CD4-positive, CD25-positive, alpha-beta regulatory T cell (primary cell): Measurements from ENCODE around the gene NUP50. TPM values are rescaled to one million over a fixed set of nuclear protein-coding genes. Genes with fewer than 3 reads are reported as not detected.

Source experiments
- ATAC-seq, 2 donors: fragments of 150-1000 bp; cut with Tn5 transposase; one replicate each; pipeline ENCODE4 v1.10.0; 2021; ENCODE audit warnings: low read depth in 2 of 2, moderate number of reproducible peaks in 2 of 2, moderate library complexity in 1 of 2
- DNase-seq, 3 donors: peaks; one replicate each; pipeline versions ENCODE4 v3.0.0 to v3.0.0-alpha.2; 2012 to 2022; ENCODE audit warnings: mixed read lengths in 1 of 3
- H3K27ac ChIP-seq: one replicate; pipeline ENCODE4 v1.7.0; 2013; ENCODE audit warnings: mild to moderate bottlenecking, low read length; ENCODE audit not compliant: insufficient read depth, poor library complexity, severe bottlenecking
- H3K27me3 ChIP-seq: one replicate; pipeline ENCODE4 v1.7.0; 2013; ENCODE audit warnings: low read length; ENCODE audit not compliant: control insufficient read depth, insufficient read depth
- H3K36me3 ChIP-seq: one replicate; pipeline ENCODE4 v1.7.0; 2013; ENCODE audit warnings: mild to moderate bottlenecking, low read length, moderate library complexity; ENCODE audit not compliant: control insufficient read depth, insufficient read depth
- H3K4me1 ChIP-seq: 2 replicates; pipeline ENCODE4 v1.7.0; 2013; ENCODE audit warnings: mild to moderate bottlenecking, low read length; ENCODE audit not compliant: insufficient read depth, control insufficient read depth, poor library complexity, severe bottlenecking
- H3K4me3 ChIP-seq: one replicate; pipeline ENCODE4 v1.7.0; 2013; ENCODE audit warnings: low read depth, mild to moderate bottlenecking, low read length, moderate library complexity
- H3K9me3 ChIP-seq, 2 experiments: 1 replicate in 1 of 2; 2 replicates in 1 of 2; pipeline ENCODE4 v1.7.0; 2013; ENCODE audit warnings: low read length in 2 of 2, mild to moderate bottlenecking in 1 of 2, moderate library complexity in 1 of 2; ENCODE audit not compliant: control insufficient read depth in 2 of 2
- H3K27ac Mint-ChIP-seq, 3 donors: one replicate each; pipeline ENCODE4 v1.8.0; 2020 to 2022; ENCODE audit warnings: mild to moderate bottlenecking in 3 of 3, mixed read lengths in 3 of 3, moderate library complexity in 2 of 3
- H3K27me3 Mint-ChIP-seq: one replicate; pipeline ENCODE4 v1.8.0; 2022; ENCODE audit warnings: mild to moderate bottlenecking, mixed read lengths
- H3K36me3 Mint-ChIP-seq: one replicate; pipeline ENCODE4 v1.8.0; 2020; ENCODE audit warnings: mixed read lengths
- H3K4me1 Mint-ChIP-seq, 4 donors: one replicate each; pipeline ENCODE4 v1.8.0; 2020 to 2022; ENCODE audit warnings: mixed read lengths in 4 of 4, mild to moderate bottlenecking in 1 of 4
- H3K4me3 Mint-ChIP-seq, 4 donors: one replicate each; pipeline ENCODE4 v1.8.0; 2020 to 2022; ENCODE audit warnings: mild to moderate bottlenecking in 4 of 4, mixed read lengths in 4 of 4, moderate library complexity in 3 of 4
- H3K9me3 Mint-ChIP-seq, 7 donors: one replicate each; pipeline ENCODE4 v1.8.0; 2020 to 2022; ENCODE audit warnings: mixed read lengths in 7 of 7, mild to moderate bottlenecking in 3 of 7, moderate library complexity in 2 of 7
- polyA plus RNA-seq, 4 donors: library from polyadenylated mRNA; unstranded; fragments of 300-500 nt; fragmentation: Illumina TruSeq; gene quantifications; one replicate each; pipeline ENCODE4 v1.2.3, GENCODE V29; 2021
- total RNA-seq: library from RNA; stranded (reverse); gene quantifications from one replicate; pipeline ENCODE4 v1.2.3, GENCODE V29; 2022

NUP50 gene
- total and polyA plus RNA-seq, 5 donors from 2014 or later = 52.0 to 98.8 (median 68.4) TPM

DNA sequence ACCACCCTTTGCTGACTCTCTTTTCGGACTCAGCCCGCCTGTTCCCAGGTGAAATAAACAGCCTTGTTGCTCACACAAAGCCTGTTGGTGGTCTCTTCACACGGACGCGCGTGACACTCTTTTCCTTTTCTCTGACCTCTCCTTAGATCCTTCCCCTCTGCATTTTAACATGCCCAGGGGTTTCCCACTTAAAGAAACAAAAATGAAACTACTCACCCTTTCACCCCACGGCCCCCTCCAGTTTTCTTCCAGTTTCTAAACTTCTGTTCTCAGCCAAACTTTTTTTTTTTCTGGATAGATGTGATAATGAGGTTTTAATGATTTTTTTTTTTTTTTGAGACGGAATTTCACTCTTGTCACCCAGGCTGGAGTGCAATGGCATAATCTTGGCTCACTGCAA, 32.8 kb upstream of the NUP50 start:
- Mint-ChIP-seq H3K4me3 (no peak overlapping the region), H3K27me3 (peaks cover 12% of the 10 kb centered on the region), H3K36me3 (peaks cover 31% of the 10 kb centered on the region), H3K4me1 (peaks cover 0 to 20% (median 12%) of the 10 kb centered on the region in 4 donors), H3K9me3 (peaks cover 0 to 9% (median 0%) of the 10 kb centered on the region in 7 donors), H3K27ac (no peak overlapping the region)
- H3K4me3 ChIP-seq = no peak overlapping the region
- DNase-seq (no peak), ATAC-seq (no peak)
- no peak overlapping the region for H3K27ac ChIP-seq
- H3K4me1 ChIP-seq = no peaks in the 10 kb centered on the region
- H3K27me3 ChIP-seq = no peaks in the 10 kb centered on the region
- H3K36me3 ChIP-seq = peaks cover 17% of the 10 kb centered on the region
- peaks cover 5 to 13% of the 10 kb centered on the region in 2 experiments for H3K9me3 ChIP-seq

DNA sequence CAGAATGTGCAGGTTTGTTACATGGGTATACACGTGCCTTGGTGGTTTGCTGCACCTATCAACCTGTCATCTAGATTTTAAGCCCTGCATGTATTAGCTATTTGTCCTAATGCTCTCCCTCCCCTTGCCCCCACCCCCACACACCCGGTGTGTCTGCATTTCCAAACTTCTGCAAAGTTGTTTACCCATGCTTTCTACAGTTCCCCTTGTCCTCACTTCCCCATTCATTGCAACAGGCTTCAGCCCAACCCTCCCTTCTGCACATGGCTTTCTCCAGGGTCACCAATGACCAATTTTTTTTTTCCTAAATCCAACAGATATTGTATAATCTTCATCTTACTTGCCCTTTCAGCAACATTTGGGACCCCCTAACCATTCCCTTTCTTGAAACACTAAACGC, 32.0 kb upstream of the NUP50 start:
- Mint-ChIP-seq H3K27me3 (peaks cover 9% of the 10 kb centered on the region), H3K36me3 (peaks cover 31% of the 10 kb centered on the region), H3K4me3 (no peak overlapping the region), H3K27ac (peak overlapping the region in 2 of 3 donors; percentile 24 to 36), H3K4me1 (peaks cover 4 to 25% (median 18%) of the 10 kb centered on the region in 4 donors), H3K9me3 (peaks cover 0 to 9% (median 0%) of the 10 kb centered on the region in 7 donors)
- H3K4me3 ChIP-seq = no peak overlapping the region
- no peak for ATAC-seq
- peaks cover 17% of the 10 kb centered on the region for H3K36me3 ChIP-seq
- no peaks in the 10 kb centered on the region for H3K27me3 ChIP-seq
- H3K27ac ChIP-seq = no peak overlapping the region
- peaks cover 5 to 13% of the 10 kb centered on the region in 2 experiments for H3K9me3 ChIP-seq
- H3K4me1 ChIP-seq = no peaks in the 10 kb centered on the region
- no peak for DNase-seq

GRCh38 chr22:45134313-45134712, 29.4 kb upstream of the NUP50 start:
- Histone ChIP-seq H3K27me3 (no peaks in the 10 kb centered on the region), H3K27ac (no peak overlapping the region), H3K4me3 (no peak overlapping the region), H3K4me1 (no peaks in the 10 kb centered on the region), H3K9me3 (peaks cover 5 to 13% of the 10 kb centered on the region in 2 experiments), H3K36me3 (peaks cover 17% of the 10 kb centered on the region)
- DNase-seq = no peak
- no peak for ATAC-seq
- peaks cover 0 to 9% (median 0%) of the 10 kb centered on the region in 7 donors for H3K9me3 Mint-ChIP-seq
- peaks cover 31% of the 10 kb centered on the region for H3K36me3 Mint-ChIP-seq
- H3K4me3 Mint-ChIP-seq = no peak overlapping the region
- no peak overlapping the region for H3K27ac Mint-ChIP-seq
- H3K27me3 Mint-ChIP-seq = peaks cover 7% of the 10 kb centered on the region
- peaks cover 17 to 27% (median 19%) of the 10 kb centered on the region in 4 donors for H3K4me1 Mint-ChIP-seq

DNA sequence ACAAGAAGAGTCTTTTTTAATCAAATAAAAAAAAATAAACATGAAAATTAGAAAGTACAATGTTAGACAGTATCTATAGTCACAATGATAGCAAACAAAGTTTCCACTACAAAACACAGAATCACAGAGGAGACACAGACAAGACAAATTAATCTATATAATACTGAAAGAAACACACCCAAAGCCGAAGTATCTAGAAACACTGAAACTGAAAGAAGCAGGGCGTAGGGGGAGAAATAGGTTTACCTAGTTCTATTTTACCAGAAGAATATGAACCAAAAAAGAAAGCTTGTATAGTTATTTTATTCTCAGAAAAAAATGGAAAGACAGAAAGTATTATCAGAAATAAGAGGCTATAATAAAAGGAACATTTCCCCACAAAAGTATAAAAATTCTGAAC, 27.1 kb upstream of the NUP50 start:
- Histone ChIP-seq H3K9me3 (peaks cover 5 to 13% of the 10 kb centered on the region in 2 experiments), H3K27me3 (no peaks in the 10 kb centered on the region), H3K4me3 (peak overlapping the region; percentile 34), H3K27ac (peak overlapping the region; percentile 28), H3K4me1 (no peaks in the 10 kb centered on the region), H3K36me3 (peaks cover 17% of the 10 kb centered on the region)
- H3K4me3 Mint-ChIP-seq = peak overlapping the region in 1 of 4 donors; percentile 2
- H3K27ac Mint-ChIP-seq = peak overlapping the region in 1 of 3 donors; percentile 19
- ATAC-seq = no peak
- DNase-seq = peak in 1 of 3 donors; percentile 58
- H3K9me3 Mint-ChIP-seq = peaks cover 0 to 9% (median 0%) of the 10 kb centered on the region in 7 donors
- no peaks in the 10 kb centered on the region for H3K27me3 Mint-ChIP-seq
- H3K4me1 Mint-ChIP-seq = peaks cover 9 to 18% (median 15%) of the 10 kb centered on the region in 4 donors
- H3K36me3 Mint-ChIP-seq = peaks cover 33% of the 10 kb centered on the region

DNA sequence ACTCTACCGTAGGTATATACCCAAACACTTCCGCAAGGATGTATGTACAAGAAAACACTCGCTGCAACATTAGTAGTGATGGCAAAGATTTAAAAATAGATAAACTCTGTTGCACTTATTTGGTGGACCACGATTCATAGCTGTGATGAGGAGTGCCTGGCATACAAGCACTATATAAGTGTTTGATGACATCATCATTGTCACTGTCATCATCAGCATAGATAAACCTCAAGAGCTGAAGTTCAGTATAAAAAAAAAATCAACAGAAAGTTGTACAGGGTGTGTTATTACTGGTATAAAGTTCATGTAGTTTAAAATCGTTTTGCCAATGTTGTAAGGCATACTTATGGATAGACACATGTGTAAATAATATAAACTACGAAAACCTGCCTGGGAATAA, 24.0 kb upstream of the NUP50 start:
- no peak overlapping the region for H3K27ac Mint-ChIP-seq
- peaks cover 9 to 22% (median 15%) of the 10 kb centered on the region in 4 donors for H3K4me1 Mint-ChIP-seq
- Histone ChIP-seq H3K36me3 (peaks cover 1% of the 10 kb centered on the region), H3K27ac (no peak overlapping the region), H3K27me3 (no peaks in the 10 kb centered on the region), H3K4me1 (no peaks in the 10 kb centered on the region), H3K4me3 (no peak overlapping the region), H3K9me3 (peaks cover under 1 to 2% of the 10 kb centered on the region in 2 experiments)
- no peaks in the 10 kb centered on the region for H3K27me3 Mint-ChIP-seq
- H3K4me3 Mint-ChIP-seq = no peak overlapping the region
- DNase-seq = no peak
- peaks cover 15% of the 10 kb centered on the region for H3K36me3 Mint-ChIP-seq
- no peak for ATAC-seq
- H3K9me3 Mint-ChIP-seq = peaks cover 0 to 3% (median 0%) of the 10 kb centered on the region in 7 donors

- H3K4me1 ChIP-seq = no peaks in the 10 kb centered on the region
- ATAC-seq = no peak
Measured at GRCh38 chr22:45142376-45142775, 21.3 kb upstream of the NUP50 start.

GRCh38 chr22:45144916-45145315, 18.8 kb upstream of the NUP50 start:
- Histone ChIP-seq H3K36me3 (no peaks in the 10 kb centered on the region), H3K4me1 (no peaks in the 10 kb centered on the region), H3K9me3 (no peaks in the 10 kb centered on the region), H3K27ac (no peak overlapping the region), H3K4me3 (no peak overlapping the region), H3K27me3 (no peaks in the 10 kb centered on the region)
- ATAC-seq (no peak), DNase-seq (no peak)
- Mint-ChIP-seq H3K4me1 (peaks cover 0 to 13% (median 3%) of the 10 kb centered on the region in 4 donors), H3K27ac (no peak overlapping the region), H3K4me3 (no peak overlapping the region), H3K36me3 (peaks cover 10% of the 10 kb centered on the region), H3K9me3 (peaks cover 0 to 2% (median 0%) of the 10 kb centered on the region in 7 donors), H3K27me3 (no peaks in the 10 kb centered on the region)

More at GRCh38 chr22:45142376-45142775, 21.3 kb upstream of the NUP50 start:
- H3K27ac ChIP-seq = no peak overlapping the region
- H3K4me3 ChIP-seq = no peak overlapping the region
- no peaks in the 10 kb centered on the region for H3K36me3 ChIP-seq
- DNase-seq = no peak
- H3K4me1 Mint-ChIP-seq = peaks cover 0 to 23% (median 7%) of the 10 kb centered on the region in 4 donors
- H3K9me3 Mint-ChIP-seq = peaks cover 0 to 2% (median 0%) of the 10 kb centered on the region in 7 donors
- H3K4me3 Mint-ChIP-seq = no peak overlapping the region
- H3K27me3 Mint-ChIP-seq = no peaks in the 10 kb centered on the region
- no peak overlapping the region for H3K27ac Mint-ChIP-seq
- H3K9me3 ChIP-seq = no peaks in the 10 kb centered on the region
- no peaks in the 10 kb centered on the region for H3K27me3 ChIP-seq
- H3K36me3 Mint-ChIP-seq = peaks cover 8% of the 10 kb centered on the region

- Mint-ChIP-seq H3K36me3 (peaks cover 26% of the 10 kb centered on the region), H3K4me1 (peaks cover 0 to 20% (median 16%) of the 10 kb centered on the region in 4 donors), H3K27ac (no peak overlapping the region), H3K27me3 (no peaks in the 10 kb centered on the region), H3K4me3 (no peak overlapping the region), H3K9me3 (peaks cover 0 to 1% (median 0%) of the 10 kb centered on the region in 7 donors)
- Histone ChIP-seq H3K27me3 (no peaks in the 10 kb centered on the region), H3K27ac (no peak overlapping the region), H3K36me3 (peaks cover 3% of the 10 kb centered on the region), H3K9me3 (no peaks in the 10 kb centered on the region), H3K4me3 (no peak overlapping the region), H3K4me1 (no peaks in the 10 kb centered on the region)
- DNase-seq (no peak), ATAC-seq (no peak)
Measured at GRCh38 chr22:45149671-45150070, 14.1 kb upstream of the NUP50 start.
